DND-41 (cell line): ENCODE measurements around the gene USP24.
"Not testable (repeated sequence)": the region's sequence is repeated elsewhere in the genome, so short reads cannot be mapped to it uniquely, and the experiment has no call there.

Experiments
- ATAC-seq: fragments of 200-7000 bp; cut with Tn5 transposase; 3 replicates; pipeline ENCODE4 v1.9.1; 2021; ENCODE audit warnings: low read depth; ENCODE audit not compliant: insufficient read depth
- DNase-seq: peaks from one replicate; pipeline ENCODE4 v3.0.0-alpha.2; 2020
- H2AFZ ChIP-seq: 2 replicates; pipeline ENCODE4 v1.6.0; 2012; ENCODE audit warnings: low read depth, low read length
- H3K27ac ChIP-seq: 2 replicates; pipeline ENCODE4 v1.5.1; 2012; ENCODE audit warnings: low read length, inconsistent platforms
- H3K27me3 ChIP-seq: fragments of 200-600 bp; sonication (generic); 2 replicates; pipeline ENCODE4 v1.6.0; 2012; ENCODE audit warnings: low read length, mild to moderate bottlenecking, inconsistent platforms; ENCODE audit not compliant: insufficient read depth, poor library complexity
- H3K36me3 ChIP-seq: 2 replicates; pipeline ENCODE4 v1.5.1; 2012; ENCODE audit warnings: low read length, inconsistent platforms; ENCODE audit not compliant: insufficient read depth
- H3K4me1 ChIP-seq: 2 replicates; pipeline ENCODE4 v1.5.1; 2012; ENCODE audit warnings: mild to moderate bottlenecking, low read length; ENCODE audit not compliant: insufficient read depth
- H3K4me2 ChIP-seq: 2 replicates; pipeline ENCODE4 v1.6.0; 2012; ENCODE audit warnings: mild to moderate bottlenecking, moderate library complexity, low read length, inconsistent platforms; ENCODE audit not compliant: insufficient read depth
- H3K4me3 ChIP-seq, 2 experiments: fragments of 200-600 bp in 1 of 2; shearing (Covaris generic) in 1 of 2; 2 replicates each; pipeline ENCODE4 v1.5.1; 2012 to 2016; ENCODE audit warnings: inconsistent platforms in 2 of 2, low read length in 2 of 2, mild to moderate bottlenecking in 2 of 2, low read depth in 1 of 2, moderate library complexity in 1 of 2
- H3K79me2 ChIP-seq: 2 replicates; pipeline ENCODE4 v1.6.0; 2012; ENCODE audit warnings: low read length, inconsistent platforms; ENCODE audit not compliant: insufficient read depth
- H3K9ac ChIP-seq: 2 replicates; pipeline ENCODE4 v1.6.0; 2012; ENCODE audit warnings: low read depth, mild to moderate bottlenecking, inconsistent platforms, low read length, moderate library complexity
- H3K9me3 ChIP-seq: 2 replicates; pipeline ENCODE4 v1.5.1; 2012; ENCODE audit warnings: low read length, moderate library complexity, mild to moderate bottlenecking, inconsistent platforms; ENCODE audit not compliant: insufficient read depth, severe bottlenecking
- H4K20me1 ChIP-seq: 2 replicates; pipeline ENCODE4 v1.6.0; 2012; ENCODE audit warnings: low read length; ENCODE audit not compliant: insufficient read depth
- EZH2 ChIP-seq: IDR thresholded peaks from 3 replicates; pipeline ENCODE4 v1.6.1; 2012; ENCODE audit warnings: borderline replicate concordance, low read depth, mild to moderate bottlenecking, moderate library complexity, low read length, inconsistent platforms; ENCODE audit not compliant: severe bottlenecking
- TF ChIP-seq, protein P1 (sequence below): IDR thresholded peaks from 2 replicates; pipeline ENCODE4 v1.5.1; 2012; ENCODE audit warnings: borderline replicate concordance, low read length, moderate library complexity, mild to moderate bottlenecking; ENCODE audit not compliant: poor library complexity, severe bottlenecking; ENCODE audit errors: extremely low read depth

Gene USP24

DNA sequence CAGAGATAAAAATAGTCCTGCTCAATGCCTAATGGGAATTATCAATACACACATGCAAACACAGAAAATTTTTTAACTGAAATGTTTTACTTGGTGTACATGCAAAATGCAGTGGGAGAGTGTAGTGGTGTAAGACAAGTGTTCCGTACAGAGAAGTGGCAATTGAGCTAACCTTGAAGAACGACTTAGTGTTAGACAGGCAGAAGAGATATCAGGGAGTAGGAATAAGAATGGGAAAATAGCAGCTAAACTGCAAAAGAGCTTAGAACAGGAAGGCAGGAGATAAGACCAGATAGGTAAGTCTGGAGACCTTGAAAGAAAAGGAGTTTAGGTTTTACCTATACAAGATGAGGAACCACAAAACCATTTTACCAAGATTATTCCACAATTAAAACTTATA, 9.0 kb downstream of the USP24 start:
- TF ChIP-seq EZH2 = no peak
- Histone ChIP-seq H3K4me2 (no peak overlapping the region), H3K79me2 (peaks cover 93% of the 10 kb centered on the region)

DNA sequence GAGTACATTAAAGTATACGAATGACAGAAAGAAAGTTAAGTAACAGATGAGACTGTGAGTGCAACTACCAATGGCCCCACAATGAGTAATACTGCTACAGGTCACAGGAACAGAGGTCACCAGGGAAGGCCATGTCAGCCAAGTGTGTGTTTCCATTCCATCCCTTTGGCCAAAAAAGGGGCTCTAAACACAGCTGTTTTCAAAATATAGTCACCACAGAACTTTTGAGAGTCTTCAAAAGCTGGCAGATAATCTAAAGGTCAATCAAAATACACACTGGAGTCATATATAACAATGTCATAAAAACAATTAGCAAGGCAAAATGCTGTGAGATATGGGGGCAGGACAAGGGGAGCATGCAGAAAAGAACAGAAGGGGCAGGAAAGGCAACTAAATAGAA, 10.2 kb downstream of the USP24 start:
- peaks cover 3% of the 10 kb centered on the region; the same call in 1 of the 2 replicates for H3K4me1 ChIP-seq
- no peaks in the 10 kb centered on the region for H3K9me3 ChIP-seq
- ATAC-seq (no peak), DNase-seq (no peak)
- no peak overlapping the region for H3K4me2 ChIP-seq
- H3K27ac ChIP-seq = no peak overlapping the region
- no peak overlapping the region for H3K4me3 ChIP-seq
- no peaks in the 10 kb centered on the region for H3K27me3 ChIP-seq
- peaks cover 20% of the 10 kb centered on the region; the same call in 1 of the 2 replicates for H3K36me3 ChIP-seq
- peaks cover 27% of the 10 kb centered on the region; the same call in 1 of the 2 replicates for H4K20me1 ChIP-seq
- H3K79me2 ChIP-seq = peaks cover 92% of the 10 kb centered on the region
- no peak overlapping the region for H3K9ac ChIP-seq
- no peak overlapping the region for H2AFZ ChIP-seq
- no peak for TF ChIP-seq EZH2
- TF ChIP-seq, protein P1, sequence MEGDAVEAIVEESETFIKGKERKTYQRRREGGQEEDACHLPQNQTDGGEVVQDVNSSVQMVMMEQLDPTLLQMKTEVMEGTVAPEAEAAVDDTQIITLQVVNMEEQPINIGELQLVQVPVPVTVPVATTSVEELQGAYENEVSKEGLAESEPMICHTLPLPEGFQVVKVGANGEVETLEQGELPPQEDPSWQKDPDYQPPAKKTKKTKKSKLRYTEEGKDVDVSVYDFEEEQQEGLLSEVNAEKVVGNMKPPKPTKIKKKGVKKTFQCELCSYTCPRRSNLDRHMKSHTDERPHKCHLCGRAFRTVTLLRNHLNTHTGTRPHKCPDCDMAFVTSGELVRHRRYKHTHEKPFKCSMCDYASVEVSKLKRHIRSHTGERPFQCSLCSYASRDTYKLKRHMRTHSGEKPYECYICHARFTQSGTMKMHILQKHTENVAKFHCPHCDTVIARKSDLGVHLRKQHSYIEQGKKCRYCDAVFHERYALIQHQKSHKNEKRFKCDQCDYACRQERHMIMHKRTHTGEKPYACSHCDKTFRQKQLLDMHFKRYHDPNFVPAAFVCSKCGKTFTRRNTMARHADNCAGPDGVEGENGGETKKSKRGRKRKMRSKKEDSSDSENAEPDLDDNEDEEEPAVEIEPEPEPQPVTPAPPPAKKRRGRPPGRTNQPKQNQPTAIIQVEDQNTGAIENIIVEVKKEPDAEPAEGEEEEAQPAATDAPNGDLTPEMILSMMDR = no peak

More for the DNA sequence above, 9.0 kb downstream of the USP24 start:
- no peak overlapping the region for H3K27ac ChIP-seq
- ATAC-seq (no peak), DNase-seq (no peak)
- H3K9ac ChIP-seq = no peak overlapping the region
- H3K4me1 ChIP-seq = peaks cover 6% of the 10 kb centered on the region
- H2AFZ ChIP-seq = no peak overlapping the region
- no peaks in the 10 kb centered on the region for H3K27me3 ChIP-seq
- peaks cover 34% of the 10 kb centered on the region; the same call in 1 of the 2 replicates for H4K20me1 ChIP-seq
- no peak overlapping the region for H3K4me3 ChIP-seq
- peaks cover 16% of the 10 kb centered on the region; the same call in 1 of the 2 replicates for H3K36me3 ChIP-seq
- H3K9me3 ChIP-seq = no peaks in the 10 kb centered on the region

DNA sequence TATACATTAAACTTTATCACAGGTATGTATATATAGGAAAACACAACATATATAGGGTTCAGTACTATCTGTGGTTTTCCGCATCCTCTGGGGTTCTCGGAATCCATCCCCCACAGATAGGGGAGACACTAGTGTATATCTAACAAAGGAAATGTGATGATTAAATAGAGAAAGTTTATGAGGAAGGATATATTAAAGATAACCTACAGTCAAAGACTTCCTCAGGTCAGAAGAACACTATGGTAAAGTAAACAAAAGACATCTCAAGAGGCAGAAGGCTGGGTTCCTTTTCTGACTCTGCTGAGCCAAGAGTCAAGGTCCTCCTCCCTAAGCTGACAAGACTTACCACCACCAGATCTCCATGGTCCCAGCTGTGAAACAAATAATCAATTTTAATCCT, 12.1 kb downstream of the USP24 start:
- peaks cover 24% of the 10 kb centered on the region; the same call in 1 of the 2 replicates for H4K20me1 ChIP-seq
- H3K79me2 ChIP-seq = peaks cover 84% of the 10 kb centered on the region
- H3K9ac ChIP-seq = no peak overlapping the region
- no peak overlapping the region for H3K27ac ChIP-seq
- peak; percentile 50; the same call in 2 of the 3 replicates for ATAC-seq
- H3K4me2 ChIP-seq = no peak overlapping the region
- H3K36me3 ChIP-seq = peaks cover 25% of the 10 kb centered on the region; the same call in 1 of the 2 replicates
- no peak overlapping the region for H2AFZ ChIP-seq
- no peak overlapping the region for H3K4me3 ChIP-seq
- H3K27me3 ChIP-seq = no peaks in the 10 kb centered on the region
- no peak for TF ChIP-seq EZH2
- TF ChIP-seq, protein P1 = no peak
- DNase-seq = no peak
- H3K4me1 ChIP-seq = peaks cover 3% of the 10 kb centered on the region; the same call in 1 of the 2 replicates
- no peaks in the 10 kb centered on the region for H3K9me3 ChIP-seq

DNA sequence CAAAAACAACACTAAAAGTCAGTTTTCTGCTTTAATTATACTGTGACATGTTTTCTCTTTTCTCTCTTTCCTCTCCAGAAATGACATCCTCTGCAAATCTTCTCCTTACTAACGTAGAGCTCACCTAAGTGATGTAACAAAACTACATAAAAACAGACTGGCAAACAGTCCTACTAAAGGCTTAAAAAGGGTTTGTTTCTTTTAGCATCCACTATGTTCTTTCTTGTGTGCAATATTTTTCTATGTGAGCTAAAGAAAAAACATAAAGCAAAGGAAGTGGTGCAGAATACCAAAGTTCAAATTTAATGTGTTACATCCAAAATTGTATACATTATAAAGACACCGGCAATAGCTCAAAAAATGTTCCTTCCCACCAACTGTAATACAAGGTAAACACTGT, 14.5 kb downstream of the USP24 start:
- Histone ChIP-seq H2AFZ (no peak overlapping the region), H3K79me2 (peaks cover 83% of the 10 kb centered on the region), H3K9me3 (no peaks in the 10 kb centered on the region), H4K20me1 (peaks cover 23% of the 10 kb centered on the region; the same call in 1 of the 2 replicates), H3K27me3 (no peaks in the 10 kb centered on the region), H3K4me1 (peaks cover 3% of the 10 kb centered on the region; the same call in 1 of the 2 replicates), H3K4me3 (no peak overlapping the region), H3K36me3 (peaks cover 22% of the 10 kb centered on the region; the same call in 1 of the 2 replicates), H3K9ac (no peak overlapping the region), H3K27ac (no peak overlapping the region), H3K4me2 (no peak overlapping the region)
- ATAC-seq (no peak), DNase-seq (no peak)
- TF ChIP-seq, protein P1 = no peak
- TF ChIP-seq EZH2 = no peak

DNA sequence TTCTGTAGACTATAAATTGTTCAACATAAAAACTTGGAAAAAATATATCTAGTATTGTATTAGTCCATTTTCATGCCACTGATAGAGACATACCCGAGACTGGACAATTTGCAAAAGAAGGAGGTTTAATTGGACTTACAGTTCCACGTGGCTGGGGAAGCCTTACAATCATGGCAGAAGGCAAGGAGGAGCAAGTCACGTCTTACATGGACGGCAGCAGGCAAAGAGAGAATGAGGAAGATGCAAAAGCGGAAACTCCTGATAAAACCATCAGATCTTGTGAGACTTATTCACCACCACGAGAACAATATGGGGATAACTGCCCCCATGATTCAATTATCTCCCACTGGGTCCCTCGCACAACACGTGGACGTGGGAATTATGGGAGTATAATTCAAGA, 15.4 kb downstream of the USP24 start:
- H3K79me2 ChIP-seq = peaks cover 85% of the 10 kb centered on the region
- not testable (repeated sequence) for H2AFZ ChIP-seq, H3K27ac ChIP-seq, H3K4me3 ChIP-seq, H3K9ac ChIP-seq, H3K4me1 ChIP-seq, DNase-seq, ATAC-seq, H3K4me2 ChIP-seq, H3K9me3 ChIP-seq, H3K27me3 ChIP-seq
- peaks cover 31% of the 10 kb centered on the region; the same call in 1 of the 2 replicates for H4K20me1 ChIP-seq
- peaks cover 22% of the 10 kb centered on the region; the same call in 1 of the 2 replicates for H3K36me3 ChIP-seq
